SJCRH30 (cell line): Measurements from ENCODE around the gene P4HB. TPM values are rescaled to one million over a fixed set of nuclear protein-coding genes. Genes with fewer than 3 reads are reported as not detected.
"Not testable (repeated sequence)": the region's sequence is repeated elsewhere in the genome, so short reads cannot be mapped to it uniquely, and the experiment has no call there.

ENCODE experiments used
- DNase-seq, 2 experiments: peaks; one replicate each; pipeline ENCODE4 v3.0.0-alpha.2; 2015 to 2020
- H3K27ac ChIP-seq: fragments of 250-450 bp; sonication (Bioruptor Pico); 2 replicates; pipeline ENCODE4 v1.5.1; 2020; ENCODE audit warnings: mild to moderate bottlenecking, moderate library complexity
- H3K27me3 ChIP-seq: fragments of 250-450 bp; sonication (Bioruptor Pico); 2 replicates; pipeline ENCODE4 v1.5.1; 2020; ENCODE audit warnings: mild to moderate bottlenecking, moderate library complexity
- H3K36me3 ChIP-seq: fragments of 250-450 bp; sonication (Bioruptor Pico); 2 replicates; pipeline ENCODE4 v1.5.1; 2020; ENCODE audit warnings: mild to moderate bottlenecking, moderate library complexity
- H3K4me1 ChIP-seq: fragments of 250-450 bp; sonication (Bioruptor Pico); 2 replicates; pipeline ENCODE4 v1.5.1; 2020; ENCODE audit warnings: mild to moderate bottlenecking, moderate library complexity
- H3K4me3 ChIP-seq: fragments of 250-450 bp; sonication (Bioruptor Pico); 2 replicates; pipeline ENCODE4 v1.5.1; 2020; ENCODE audit warnings: mild to moderate bottlenecking, moderate library complexity
- H3K9me3 ChIP-seq: fragments of 250-450 bp; sonication (Bioruptor Pico); replicated peaks from 2 replicates; pipeline ENCODE4 v1.5.1; 2020; ENCODE audit warnings: mild to moderate bottlenecking, moderate library complexity
- total RNA-seq: library from RNA; depleted of rRNA; stranded (reverse); fragments of >200 nt; shearing (Covaris generic); gene quantifications from 2 replicates; pipeline ENCODE4 v1.2.3, GENCODE V29; 2014

The P4HB gene
- total RNA-seq, 1 experiment from 2014 or later: 620 TPM

DNA sequence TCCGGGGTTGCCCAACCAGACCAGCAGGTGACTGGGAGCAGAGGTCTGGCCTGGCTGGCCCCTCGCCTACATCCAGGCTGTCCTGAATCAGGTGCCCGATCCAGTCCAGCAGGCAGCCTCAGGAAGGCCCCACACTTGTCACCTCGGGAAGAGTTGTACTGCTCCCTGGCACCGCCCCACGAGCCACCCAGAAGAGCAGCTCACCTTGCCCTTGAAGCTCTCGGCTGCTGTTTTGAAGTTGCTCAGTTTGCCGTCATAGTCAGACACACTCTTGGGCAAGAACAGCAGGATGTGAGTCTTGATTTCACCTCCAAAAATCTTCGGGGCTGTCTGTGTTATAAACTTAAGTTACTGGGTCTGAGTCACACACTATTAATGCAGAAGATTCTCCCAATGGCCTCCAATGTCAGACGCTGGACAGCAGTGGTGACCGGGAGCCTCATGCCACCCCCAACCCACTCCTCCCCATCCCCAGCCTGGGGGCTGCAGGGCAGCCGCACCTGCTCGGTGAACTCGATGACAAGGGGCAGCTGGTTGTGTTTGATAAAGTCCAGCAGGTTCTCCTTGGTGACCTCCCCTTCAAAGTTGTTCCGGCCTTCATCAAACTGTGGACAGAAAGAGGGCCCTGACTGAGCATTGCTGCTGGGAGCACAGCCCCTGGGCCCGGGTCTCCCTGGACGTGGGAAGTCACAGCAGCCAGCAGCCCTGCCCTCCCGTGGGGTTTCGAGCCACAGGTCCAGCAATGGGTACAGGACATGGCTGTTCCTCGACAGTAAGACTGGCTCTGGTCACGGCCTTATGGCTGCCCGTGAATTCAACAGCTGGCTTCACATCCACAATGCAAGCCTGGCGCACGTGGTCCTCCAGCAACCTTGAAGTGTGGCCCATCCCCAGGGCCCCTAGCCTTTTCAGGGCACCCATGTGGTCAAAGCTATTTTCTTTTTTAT lies 13.3 kb downstream of the P4HB start:
- H3K27ac ChIP-seq: no peak overlapping the region
- H3K36me3 ChIP-seq: peaks cover 89% of the 10 kb centered on the region
- no peaks in the 10 kb centered on the region for H3K27me3 ChIP-seq
- DNase-seq: no peak
- no peaks in the 10 kb centered on the region for H3K9me3 ChIP-seq
- no peaks in the 10 kb centered on the region for H3K4me1 ChIP-seq
- H3K4me3 ChIP-seq: no peak overlapping the region

DNA sequence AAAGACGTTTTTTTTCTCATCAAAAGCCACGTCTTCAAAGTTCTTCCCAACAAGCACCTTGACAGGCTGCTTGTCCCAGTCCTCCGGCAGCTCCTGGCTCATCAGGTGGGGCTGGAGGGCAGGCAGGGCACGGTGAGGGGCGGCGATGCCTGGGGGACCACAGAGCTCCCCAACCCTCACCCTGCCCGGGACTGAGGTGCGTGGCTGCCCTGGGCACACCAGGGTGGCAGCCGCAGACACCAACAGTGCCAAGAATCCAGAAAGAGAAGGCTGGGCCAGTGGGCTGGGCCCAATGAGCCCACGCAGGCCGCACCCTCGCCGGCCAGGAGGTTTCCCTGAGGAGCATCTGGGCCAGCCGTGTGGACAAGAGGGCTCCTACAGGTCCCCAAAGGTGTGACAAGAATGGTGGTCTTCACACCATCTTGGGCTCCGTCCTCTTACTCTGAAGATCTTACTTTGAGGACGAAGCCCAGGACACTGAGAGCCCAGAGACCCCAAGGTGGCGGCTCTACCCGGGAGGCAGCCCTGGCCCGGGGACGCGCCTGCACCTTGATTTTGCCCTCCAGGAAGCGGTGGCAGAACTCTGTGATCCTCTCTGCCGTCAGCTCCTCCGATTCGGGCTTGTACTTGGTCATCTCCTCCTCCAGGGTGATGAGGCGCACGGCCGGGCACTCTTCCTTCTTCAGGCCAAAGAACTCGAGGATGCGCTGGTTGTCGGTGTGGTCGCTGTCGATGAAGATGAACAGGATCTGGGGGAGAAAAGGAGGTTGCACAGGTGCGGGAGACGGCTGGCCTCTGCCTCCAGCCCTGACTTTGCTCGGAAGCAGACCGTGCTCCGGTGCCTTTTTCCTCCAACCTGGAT lies 14.2 kb downstream of the P4HB start:
- DNase-seq: no peak
- peaks cover 4% of the 10 kb centered on the region for H3K4me1 ChIP-seq
- no peaks in the 10 kb centered on the region for H3K27me3 ChIP-seq
- peaks cover 80% of the 10 kb centered on the region for H3K36me3 ChIP-seq
- H3K9me3 ChIP-seq: no peaks in the 10 kb centered on the region
- no peak overlapping the region for H3K4me3 ChIP-seq
- no peak overlapping the region for H3K27ac ChIP-seq

DNA sequence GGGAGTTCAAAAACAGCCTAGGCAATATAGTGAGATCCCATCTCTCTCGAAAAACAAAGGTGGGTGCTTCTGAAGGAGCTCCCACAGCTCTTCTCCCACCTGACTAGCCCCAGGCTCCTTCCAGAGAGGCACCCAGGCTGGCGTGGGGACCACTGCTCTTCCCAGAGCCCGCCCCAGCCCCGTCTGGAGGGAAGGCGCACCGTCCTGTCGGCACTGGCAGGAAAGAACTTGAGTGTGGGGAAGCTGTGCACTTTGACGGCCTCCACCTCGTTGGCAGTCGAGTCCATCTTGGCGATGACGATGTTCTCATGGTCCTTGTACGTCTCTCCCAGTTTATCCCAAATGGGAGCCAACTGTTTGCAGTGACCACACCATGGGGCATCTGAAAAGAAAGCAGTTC lies 15.0 kb downstream of the P4HB start:
- H3K36me3 ChIP-seq: peaks cover 74% of the 10 kb centered on the region
- no peak overlapping the region for H3K27ac ChIP-seq
- no peak for DNase-seq
- no peaks in the 10 kb centered on the region for H3K9me3 ChIP-seq
- no peak overlapping the region for H3K4me3 ChIP-seq
- H3K4me1 ChIP-seq: peaks cover 12% of the 10 kb centered on the region
- H3K27me3 ChIP-seq: no peaks in the 10 kb centered on the region

DNA sequence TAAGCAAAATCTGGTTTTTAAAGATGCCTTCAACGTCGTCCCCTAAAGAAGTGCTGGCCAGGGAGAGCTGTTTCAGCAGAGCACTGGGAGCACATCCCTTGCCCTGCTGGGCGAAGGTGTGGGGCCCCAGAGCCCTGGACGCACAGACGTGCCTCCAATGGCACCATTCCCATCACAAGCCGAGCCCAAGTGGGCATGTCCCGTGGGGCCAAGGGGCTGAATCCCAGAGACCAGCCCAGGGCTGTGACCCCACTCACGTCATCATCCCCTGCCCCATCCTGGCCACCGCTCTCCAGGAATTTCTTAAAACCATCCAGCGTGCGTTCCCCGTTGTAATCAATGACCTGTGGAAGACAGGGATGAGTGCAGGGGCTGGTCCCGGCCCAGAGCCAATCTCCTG lies 15.4 kb downstream of the P4HB start:
- Histone ChIP-seq H3K4me3 (no peak overlapping the region), H3K27me3 (no peaks in the 10 kb centered on the region), H3K4me1 (peaks cover 13% of the 10 kb centered on the region), H3K9me3 (no peaks in the 10 kb centered on the region), H3K36me3 (peaks cover 71% of the 10 kb centered on the region), H3K27ac (no peak overlapping the region)
- DNase-seq: no peak

DNA sequence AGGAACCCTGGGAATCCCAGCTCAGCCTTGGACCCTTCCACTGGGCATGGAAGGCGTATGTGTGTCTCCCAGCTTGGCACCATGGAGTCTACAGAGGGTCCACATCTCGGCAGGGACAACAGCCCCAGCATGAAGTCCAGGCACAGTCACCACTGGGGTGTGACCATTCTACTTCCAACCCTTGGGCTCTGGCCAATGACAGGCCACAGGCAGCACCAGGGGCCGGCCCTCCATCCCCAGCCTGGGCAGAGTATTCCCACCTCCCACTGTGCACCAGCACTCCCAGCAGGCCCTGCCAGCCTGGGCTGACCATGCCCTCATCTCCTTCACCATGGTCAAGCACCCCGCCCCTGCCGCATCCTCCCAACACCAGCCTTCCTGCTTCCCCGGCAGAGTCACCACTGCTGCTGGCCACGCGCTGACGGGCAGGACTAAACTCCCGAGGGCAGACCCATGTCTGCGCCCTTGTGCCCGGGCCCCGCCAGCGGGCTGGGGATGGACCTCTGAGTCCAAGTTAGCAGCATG lies 15.9 kb downstream of the P4HB start:
- Histone ChIP-seq H3K27ac (no peak overlapping the region), H3K36me3 (peaks cover 69% of the 10 kb centered on the region)
- DNase-seq: no peak

DNA sequence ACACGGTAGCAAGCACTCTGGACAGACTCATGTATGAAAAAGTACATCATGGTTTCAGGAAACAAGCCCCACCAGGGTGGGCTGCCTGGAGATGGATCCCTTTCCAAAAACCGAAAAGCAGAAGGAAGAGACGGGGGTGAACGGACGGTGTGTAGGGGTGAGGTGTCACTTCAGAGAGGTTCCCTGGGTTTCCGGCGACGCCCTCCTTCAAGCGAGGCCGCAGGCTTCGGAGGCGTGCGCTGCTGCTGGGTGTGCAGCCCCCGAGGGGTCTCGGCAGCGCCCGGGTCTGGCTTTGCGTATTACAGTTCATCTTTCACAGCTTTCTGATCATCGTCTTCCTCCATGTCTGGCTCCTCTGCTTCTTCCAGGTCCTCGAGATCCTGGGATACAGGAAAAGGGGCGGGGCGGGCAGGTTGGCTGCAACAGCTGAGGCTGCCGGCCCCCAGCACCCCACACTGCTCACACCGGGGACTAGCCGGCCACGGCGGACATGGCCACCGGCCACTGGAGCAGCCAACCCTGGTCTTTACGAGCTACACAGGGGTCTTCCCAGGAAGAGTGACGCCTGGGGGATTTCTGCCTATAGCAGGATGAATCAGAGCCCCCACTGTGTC lies 16.5 kb downstream of the P4HB start:
- H3K27me3 ChIP-seq: no peaks in the 10 kb centered on the region
- H3K36me3 ChIP-seq: peaks cover 64% of the 10 kb centered on the region
- no peak overlapping the region for H3K27ac ChIP-seq
- H3K9me3 ChIP-seq: no peaks in the 10 kb centered on the region
- no peak for DNase-seq
- peaks cover 13% of the 10 kb centered on the region for H3K4me1 ChIP-seq
- no peak overlapping the region for H3K4me3 ChIP-seq

More for the DNA sequence above, 15.9 kb downstream of the P4HB start:
- Histone ChIP-seq H3K4me1 (peaks cover 13% of the 10 kb centered on the region), H3K27me3 (no peaks in the 10 kb centered on the region), H3K9me3 (no peaks in the 10 kb centered on the region), H3K4me3 (no peak overlapping the region)

DNA sequence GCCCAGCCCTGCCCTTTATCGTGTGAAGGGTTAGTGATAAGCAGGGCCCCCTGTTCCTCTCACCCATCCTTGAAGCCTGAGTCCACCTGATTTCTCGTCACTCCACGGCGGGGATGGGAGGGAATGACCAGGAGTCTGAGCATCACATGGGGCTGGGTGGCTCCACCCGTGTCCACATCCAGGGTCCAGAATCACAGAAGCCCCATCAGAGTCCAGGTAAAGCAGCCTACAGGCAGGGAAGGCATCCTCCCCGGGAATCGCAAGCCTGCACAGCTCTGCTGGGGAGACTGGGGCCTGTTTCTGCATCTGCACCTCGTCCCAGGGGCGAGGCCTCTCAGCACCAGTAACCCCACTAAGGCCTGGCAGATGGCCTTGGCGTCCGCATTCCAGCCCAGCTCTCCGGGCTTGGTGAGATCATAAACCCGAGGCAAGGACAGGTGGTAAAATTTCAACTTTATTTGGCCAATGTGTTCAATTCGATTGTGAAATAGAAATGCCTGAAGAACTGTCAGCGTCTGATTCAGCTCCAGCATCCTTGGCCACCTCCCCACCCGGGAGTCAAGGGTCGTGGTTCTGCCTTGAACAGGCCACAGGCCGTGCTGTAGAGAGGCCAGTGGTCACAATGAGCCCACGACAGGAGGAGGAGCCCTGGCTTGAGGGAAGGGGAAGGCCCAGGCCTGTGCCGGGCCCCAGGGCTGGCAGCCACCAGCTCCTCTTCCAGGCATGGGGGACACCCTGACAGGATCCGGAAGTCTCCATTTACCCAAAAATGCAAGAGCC lies 17.4 kb downstream of the P4HB start:
- Histone ChIP-seq H3K27ac (no peak overlapping the region), H3K9me3 (no peaks in the 10 kb centered on the region)

DNA sequence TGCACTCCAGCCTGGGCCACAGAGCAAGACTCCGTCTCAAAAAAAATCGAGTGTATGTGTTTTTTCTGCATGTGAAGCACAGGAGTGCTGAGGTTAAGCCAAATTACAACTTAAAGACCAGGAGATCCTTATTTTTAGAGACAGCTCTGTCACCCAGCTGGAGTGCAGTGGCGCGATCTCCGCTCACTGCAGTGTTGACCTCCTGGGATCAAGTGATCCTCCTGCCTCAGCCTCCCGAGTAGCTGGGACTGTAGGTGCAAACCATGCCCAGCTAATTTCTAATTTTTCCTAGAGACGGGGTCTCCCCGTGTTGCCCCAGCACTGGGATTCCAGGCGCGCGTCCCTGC lies 18.0 kb downstream of the P4HB start:
- Histone ChIP-seq H3K4me3 (no peak overlapping the region), H3K27me3 (no peaks in the 10 kb centered on the region), H3K27ac (no peak overlapping the region), H3K4me1 (peaks cover 13% of the 10 kb centered on the region), H3K36me3 (peaks cover 51% of the 10 kb centered on the region), H3K9me3 (no peaks in the 10 kb centered on the region)
- DNase-seq: no peak

More for the DNA sequence above, 17.4 kb downstream of the P4HB start:
- Histone ChIP-seq H3K27me3 (no peaks in the 10 kb centered on the region), H3K4me3 (no peak overlapping the region), H3K4me1 (peaks cover 13% of the 10 kb centered on the region), H3K36me3 (peaks cover 56% of the 10 kb centered on the region)
- no peak for DNase-seq

DNA sequence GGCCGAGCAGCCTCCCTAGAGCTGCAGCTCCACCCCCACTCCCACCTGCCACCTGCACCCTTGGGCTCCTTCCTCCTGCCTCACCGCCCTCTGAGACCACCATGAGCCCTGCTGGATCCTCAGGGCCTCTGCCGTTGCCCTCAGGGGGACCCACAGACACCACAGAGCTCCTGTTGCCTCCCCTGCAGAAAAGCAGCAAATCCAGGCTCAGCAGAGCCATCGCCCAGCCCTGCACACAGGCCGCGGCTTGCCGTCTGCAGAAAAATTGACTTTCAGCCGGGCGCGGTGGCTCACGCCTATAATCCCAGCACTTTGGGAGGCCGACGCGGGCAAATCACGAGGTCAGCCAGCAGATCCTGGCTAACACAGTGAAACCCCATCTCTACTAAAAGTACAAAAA lies 18.5 kb downstream of the P4HB start:
- H3K27ac ChIP-seq: no peak overlapping the region
- DNase-seq: no peak
- no peak overlapping the region for H3K4me3 ChIP-seq
- no peaks in the 10 kb centered on the region for H3K9me3 ChIP-seq
- peaks cover 46% of the 10 kb centered on the region for H3K36me3 ChIP-seq
- no peaks in the 10 kb centered on the region for H3K27me3 ChIP-seq
- peaks cover 13% of the 10 kb centered on the region for H3K4me1 ChIP-seq

DNA sequence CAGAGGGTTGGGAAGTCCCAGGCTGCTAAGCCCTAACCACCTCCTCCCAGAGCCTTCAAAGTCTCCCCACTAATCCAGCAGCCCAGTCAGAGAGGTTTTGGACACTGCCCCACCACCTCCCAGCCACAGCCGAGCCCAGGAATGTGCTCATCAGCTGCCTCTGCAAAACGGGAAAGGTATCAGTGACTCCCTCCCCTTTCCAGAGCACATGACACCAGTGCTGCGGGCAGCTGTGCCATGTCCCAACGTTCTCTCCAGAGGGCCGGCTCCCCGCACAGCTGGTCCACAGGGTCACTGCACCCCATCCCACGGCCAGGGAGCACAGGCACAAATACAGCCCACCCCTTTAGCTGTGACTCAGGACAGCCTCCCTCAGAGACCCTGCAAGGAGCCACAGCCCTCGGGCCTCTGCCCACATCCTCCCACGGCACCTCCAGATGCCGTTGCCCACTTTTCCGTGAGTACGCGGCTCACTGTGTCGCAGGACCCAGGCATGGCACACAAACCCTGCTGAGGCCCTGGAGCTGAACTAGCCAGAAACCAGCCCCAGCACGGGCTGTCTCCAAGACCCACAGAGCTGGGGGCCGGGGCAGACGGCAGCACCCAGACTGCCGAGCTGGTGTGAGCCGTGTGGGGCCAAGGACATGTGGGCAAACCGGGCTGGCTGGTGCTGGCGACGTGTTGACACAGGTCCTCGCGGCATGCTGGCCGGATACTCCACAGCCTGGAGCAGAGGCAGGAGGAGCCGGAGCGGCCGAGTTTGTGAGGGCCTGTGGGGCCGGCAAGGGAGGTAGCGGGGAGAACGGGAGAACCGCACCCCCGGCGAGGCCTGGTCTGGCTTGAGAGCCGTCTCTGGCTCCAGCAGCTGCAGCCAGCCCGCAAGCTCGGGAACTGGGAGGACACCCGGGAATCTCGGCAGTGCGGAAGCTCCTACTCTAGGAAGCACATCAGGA lies 19.2 kb downstream of the P4HB start:
- Histone ChIP-seq H3K9me3 (no peaks in the 10 kb centered on the region), H3K4me3 (no peak overlapping the region), H3K36me3 (peaks cover 39% of the 10 kb centered on the region), H3K27ac (peak overlapping the region; percentile 6; the same call in 1 of the 2 replicates), H3K4me1 (peaks cover 13% of the 10 kb centered on the region), H3K27me3 (no peaks in the 10 kb centered on the region)
- DNase-seq: peak; percentile 77 to 80

DNA sequence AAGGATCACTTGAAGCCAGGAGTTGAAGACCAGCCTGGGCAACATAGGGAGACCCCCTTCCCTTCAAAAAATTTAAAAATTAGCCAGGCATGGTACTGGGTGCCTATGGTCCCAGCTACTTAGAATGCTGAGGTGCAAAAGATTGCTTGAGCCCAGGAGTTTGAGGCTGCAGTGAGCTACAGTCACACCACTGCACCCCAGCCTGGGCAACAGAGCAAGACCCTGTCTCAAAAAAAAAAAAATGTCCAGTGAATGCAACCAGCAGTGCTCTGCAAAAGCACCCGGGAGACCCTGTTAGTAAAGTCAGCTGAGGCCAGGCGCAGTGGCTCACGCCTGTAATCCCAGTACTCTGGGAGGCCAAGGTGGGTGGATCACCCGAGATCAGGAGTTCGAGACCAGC lies 20.3 kb downstream of the P4HB start:
- not testable (repeated sequence) for H3K27me3 ChIP-seq, H3K27ac ChIP-seq, H3K4me3 ChIP-seq, DNase-seq, H3K9me3 ChIP-seq
- peaks cover 29% of the 10 kb centered on the region for H3K36me3 ChIP-seq
- H3K4me1 ChIP-seq: peaks cover 13% of the 10 kb centered on the region

DNA sequence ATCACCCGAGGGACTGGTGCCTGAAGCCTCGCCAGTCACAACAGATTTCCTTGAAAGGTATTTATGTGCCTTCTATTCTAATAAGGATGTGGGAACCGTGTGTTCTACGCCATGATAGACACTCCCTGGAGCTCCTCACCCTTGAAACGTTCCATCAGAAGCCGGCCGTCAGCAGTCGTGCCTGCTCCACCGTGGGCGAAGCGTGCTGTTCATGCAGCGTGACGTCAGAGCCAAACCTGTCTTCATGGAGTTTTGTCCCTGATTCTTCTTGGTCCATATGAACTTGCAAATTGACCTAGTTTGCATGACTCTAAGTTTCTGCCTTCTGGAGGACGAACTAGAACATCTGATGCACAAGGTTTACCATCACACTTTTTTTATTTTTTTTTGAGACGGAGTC lies 21.0 kb downstream of the P4HB start:
- DNase-seq: no peak
- no peaks in the 10 kb centered on the region for H3K27me3 ChIP-seq

DNA sequence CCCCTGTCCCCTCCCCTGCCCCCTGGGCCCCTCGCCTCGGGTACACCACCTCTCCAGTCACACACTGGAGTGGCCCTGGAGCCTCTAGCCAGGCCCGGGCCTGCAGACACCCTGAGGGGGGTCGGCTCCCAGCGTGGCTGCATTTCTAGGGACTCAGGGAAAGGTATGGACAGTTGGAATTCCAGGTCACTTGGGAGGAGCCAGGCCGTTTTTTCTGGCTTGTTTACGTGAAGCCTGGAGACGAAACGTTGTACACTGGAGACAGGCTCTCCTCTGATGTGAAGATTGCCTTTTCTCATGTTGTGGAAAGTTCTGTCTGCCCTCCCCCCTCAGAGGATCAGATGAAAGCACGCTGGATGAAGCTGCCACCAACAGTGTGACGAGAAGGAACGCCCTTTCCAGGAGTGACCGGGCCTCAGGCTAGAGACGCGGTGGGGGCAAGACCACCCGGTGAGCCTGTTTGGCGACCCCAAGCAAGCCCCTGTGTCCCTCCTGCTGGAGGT lies 21.5 kb downstream of the P4HB start:
- no peaks in the 10 kb centered on the region for H3K27me3 ChIP-seq
- H3K27ac ChIP-seq: no peak overlapping the region
- no peak overlapping the region for H3K4me3 ChIP-seq
- peaks cover 17% of the 10 kb centered on the region for H3K36me3 ChIP-seq
- no peaks in the 10 kb centered on the region for H3K9me3 ChIP-seq
- no peak for DNase-seq
- peaks cover 15% of the 10 kb centered on the region for H3K4me1 ChIP-seq

More for the DNA sequence above, 21.0 kb downstream of the P4HB start:
- H3K4me1 ChIP-seq: peaks cover 13% of the 10 kb centered on the region
- peaks cover 21% of the 10 kb centered on the region for H3K36me3 ChIP-seq
- H3K9me3 ChIP-seq: no peaks in the 10 kb centered on the region
- H3K4me3 ChIP-seq: no peak overlapping the region
- H3K27ac ChIP-seq: no peak overlapping the region
